GM21360 (cell line): ENCODE results near the gene PES1.
"Not testable (repeated sequence)": the region's sequence is repeated elsewhere in the genome, so short reads cannot be mapped to it uniquely, and the experiment has no call there.

Source experiments
- ATAC-seq: cut with Tn5 transposase; IDR thresholded peaks from one replicate; pipeline ENCODE4 v1.9.1; 2021; ENCODE audit warnings: mild to moderate bottlenecking, moderate library complexity; ENCODE audit not compliant: unreplicated experiment

The PES1 gene

GRCh38 chr22:30556388-30556787 is 35.3 kb downstream of the PES1 start:
- ATAC-seq = no peak

- ATAC-seq = no peak
Observed at GRCh38 chr22:30555282-30556210, 36.2 kb downstream of the PES1 start.

GRCh38 chr22:30553971-30554370 is 37.7 kb downstream of the PES1 start:
- ATAC-seq = no peak

GRCh38 chr22:30552719-30553118 is 39.0 kb downstream of the PES1 start:
- no peak for ATAC-seq

- not testable (repeated sequence) for ATAC-seq
Observed at GRCh38 chr22:30551813-30552212, 39.9 kb downstream of the PES1 start.

- ATAC-seq = no peak
Observed at GRCh38 chr22:30547188-30547587, 44.5 kb downstream of the PES1 start.

GRCh38 chr22:30546616-30547015 is 45.1 kb downstream of the PES1 start, which contains the start of gene SEC14L6:
Gene SEC14L6, minus strand, starts transcription at chr22:30546741. Its CDS starts 59 bp downstream, at chr22:30546682.
- no peak for ATAC-seq

GRCh38 chr22:30542811-30543188 is 48.9 kb downstream of the PES1 start:
- no peak for ATAC-seq

- ATAC-seq = no peak
Observed at GRCh38 chr22:30541961-30542810, 49.5 kb downstream of the PES1 start.

- not testable (repeated sequence) for ATAC-seq
Observed at GRCh38 chr22:30541511-30541910, 50.2 kb downstream of the PES1 start.

- ATAC-seq = no peak
Observed at GRCh38 chr22:30539368-30539767, 52.3 kb downstream of the PES1 start.

- ATAC-seq = no peak
Observed at GRCh38 chr22:30538280-30538679, 53.4 kb downstream of the PES1 start.

- no peak for ATAC-seq
Observed at GRCh38 chr22:30537083-30537731, 54.5 kb downstream of the PES1 start.

- ATAC-seq = no peak
Observed at GRCh38 chr22:30535182-30535581, 56.5 kb downstream of the PES1 start.

- no peak for ATAC-seq
Observed at GRCh38 chr22:30531651-30532608, 59.8 kb downstream of the PES1 start.

- ATAC-seq = no peak
Observed at GRCh38 chr22:30526656-30527055, 65.1 kb downstream of the PES1 start.
